Measurements from ENCODE around the gene HNRNPC. TPM values are rescaled to one million over a fixed set of nuclear protein-coding genes. Genes with fewer than 3 reads are reported as not detected.

Gene HNRNPC
- total and polyA plus RNA-seq, 9 of the 15 experiments (the other 6 are each of a cell fraction or from before 2014, with no cell fraction given) = 679 to 1,557 (median 1,191) TPM

DNA sequence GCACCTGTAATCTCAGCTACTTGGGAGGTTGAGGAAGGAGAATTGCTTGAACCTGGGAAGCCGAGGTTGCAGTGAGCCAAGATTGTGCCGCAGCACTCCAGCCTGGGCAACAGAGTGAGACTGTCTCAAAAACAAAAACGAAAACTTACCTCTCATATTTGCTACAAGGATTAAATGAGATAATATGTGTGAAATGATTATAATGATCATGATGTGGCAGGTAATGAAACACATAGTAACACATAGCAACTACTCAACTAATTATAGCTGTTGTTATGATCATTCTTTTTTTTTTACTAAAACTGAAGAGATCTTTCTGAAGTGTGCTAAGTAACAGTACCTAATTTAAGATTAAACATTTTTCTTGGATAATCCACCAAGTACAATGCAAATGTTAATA lies 40.7 kb upstream of the HNRNPC start (continued):
- TF ChIP-seq, protein P1, sequence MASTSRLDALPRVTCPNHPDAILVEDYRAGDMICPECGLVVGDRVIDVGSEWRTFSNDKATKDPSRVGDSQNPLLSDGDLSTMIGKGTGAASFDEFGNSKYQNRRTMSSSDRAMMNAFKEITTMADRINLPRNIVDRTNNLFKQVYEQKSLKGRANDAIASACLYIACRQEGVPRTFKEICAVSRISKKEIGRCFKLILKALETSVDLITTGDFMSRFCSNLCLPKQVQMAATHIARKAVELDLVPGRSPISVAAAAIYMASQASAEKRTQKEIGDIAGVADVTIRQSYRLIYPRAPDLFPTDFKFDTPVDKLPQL (IDR thresholded peaks at IDR 0.05; ENCODE audit: extremely low read depth, insufficient read length) = no peak
- TF ChIP-seq, protein P2, sequence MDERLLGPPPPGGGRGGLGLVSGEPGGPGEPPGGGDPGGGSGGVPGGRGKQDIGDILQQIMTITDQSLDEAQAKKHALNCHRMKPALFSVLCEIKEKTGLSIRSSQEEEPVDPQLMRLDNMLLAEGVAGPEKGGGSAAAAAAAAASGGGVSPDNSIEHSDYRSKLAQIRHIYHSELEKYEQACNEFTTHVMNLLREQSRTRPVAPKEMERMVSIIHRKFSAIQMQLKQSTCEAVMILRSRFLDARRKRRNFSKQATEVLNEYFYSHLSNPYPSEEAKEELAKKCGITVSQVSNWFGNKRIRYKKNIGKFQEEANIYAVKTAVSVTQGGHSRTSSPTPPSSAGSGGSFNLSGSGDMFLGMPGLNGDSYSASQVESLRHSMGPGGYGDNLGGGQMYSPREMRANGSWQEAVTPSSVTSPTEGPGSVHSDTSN (CRISPR knock-in tag; IDR thresholded peaks at IDR 0.05; ENCODE audit: low read depth) = no peak
- TF ChIP-seq, protein P2 (tag; conservative IDR thresholded peaks at IDR 0.05; ENCODE audit: low read depth) = no peak
- no peak for TF ChIP-seq TAF9B (IDR thresholded peaks at IDR 0.05; ENCODE audit: partially characterized antibody)
- TF ChIP-seq, protein P3, sequence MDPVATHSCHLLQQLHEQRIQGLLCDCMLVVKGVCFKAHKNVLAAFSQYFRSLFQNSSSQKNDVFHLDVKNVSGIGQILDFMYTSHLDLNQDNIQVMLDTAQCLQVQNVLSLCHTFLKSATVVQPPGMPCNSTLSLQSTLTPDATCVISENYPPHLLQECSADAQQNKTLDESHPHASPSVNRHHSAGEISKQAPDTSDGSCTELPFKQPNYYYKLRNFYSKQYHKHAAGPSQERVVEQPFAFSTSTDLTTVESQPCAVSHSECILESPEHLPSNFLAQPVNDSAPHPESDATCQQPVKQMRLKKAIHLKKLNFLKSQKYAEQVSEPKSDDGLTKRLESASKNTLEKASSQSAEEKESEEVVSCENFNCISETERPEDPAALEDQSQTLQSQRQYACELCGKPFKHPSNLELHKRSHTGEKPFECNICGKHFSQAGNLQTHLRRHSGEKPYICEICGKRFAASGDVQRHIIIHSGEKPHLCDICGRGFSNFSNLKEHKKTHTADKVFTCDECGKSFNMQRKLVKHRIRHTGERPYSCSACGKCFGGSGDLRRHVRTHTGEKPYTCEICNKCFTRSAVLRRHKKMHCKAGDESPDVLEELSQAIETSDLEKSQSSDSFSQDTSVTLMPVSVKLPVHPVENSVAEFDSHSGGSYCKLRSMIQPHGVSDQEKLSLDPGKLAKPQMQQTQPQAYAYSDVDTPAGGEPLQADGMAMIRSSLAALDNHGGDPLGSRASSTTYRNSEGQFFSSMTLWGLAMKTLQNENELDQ (CRISPR knock-in tag; IDR thresholded peaks at IDR 0.05; ENCODE audit: borderline replicate concordance) = no peak
- TF ChIP-seq, protein P4, sequence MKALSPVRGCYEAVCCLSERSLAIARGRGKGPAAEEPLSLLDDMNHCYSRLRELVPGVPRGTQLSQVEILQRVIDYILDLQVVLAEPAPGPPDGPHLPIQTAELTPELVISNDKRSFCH (CRISPR knock-in tag; IDR thresholded peaks at IDR 0.05) = no peak
- TF ChIP-seq, protein P4 (tag; IDR thresholded peaks at IDR 0.05) = no peak
